ENCODE measurements around the gene BLID.

Gene BLID

DNA sequence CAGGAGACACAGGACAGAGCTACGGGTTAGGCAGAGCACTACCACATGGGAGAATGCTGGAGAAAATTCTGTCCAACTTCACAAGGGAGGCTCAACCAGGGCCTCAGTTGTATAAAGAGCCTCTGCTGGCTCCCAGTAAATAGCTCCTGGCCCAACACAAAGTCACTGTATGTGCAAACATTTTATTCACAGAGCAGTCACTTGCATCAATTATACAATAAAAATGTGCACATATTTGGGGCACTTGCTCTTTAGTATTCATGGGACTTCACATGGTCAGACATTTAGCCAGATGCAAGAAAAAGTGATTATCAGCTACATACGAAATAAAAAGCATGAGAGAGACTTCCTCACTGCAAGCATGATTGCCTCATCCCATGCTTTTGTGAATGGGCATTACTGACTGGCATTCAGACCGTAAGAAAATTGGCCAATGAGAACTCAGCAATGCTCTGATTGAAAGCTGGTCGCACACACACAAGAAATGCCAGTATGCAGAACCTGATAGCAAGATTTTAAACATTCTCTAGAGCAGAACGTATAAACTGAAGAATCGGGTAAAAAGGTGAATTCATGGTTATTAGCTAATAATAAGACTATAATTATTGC, 39.4 kb downstream of the BLID start:
- DNase-seq (ENCODE audit: low spot score) = no peak

DNA sequence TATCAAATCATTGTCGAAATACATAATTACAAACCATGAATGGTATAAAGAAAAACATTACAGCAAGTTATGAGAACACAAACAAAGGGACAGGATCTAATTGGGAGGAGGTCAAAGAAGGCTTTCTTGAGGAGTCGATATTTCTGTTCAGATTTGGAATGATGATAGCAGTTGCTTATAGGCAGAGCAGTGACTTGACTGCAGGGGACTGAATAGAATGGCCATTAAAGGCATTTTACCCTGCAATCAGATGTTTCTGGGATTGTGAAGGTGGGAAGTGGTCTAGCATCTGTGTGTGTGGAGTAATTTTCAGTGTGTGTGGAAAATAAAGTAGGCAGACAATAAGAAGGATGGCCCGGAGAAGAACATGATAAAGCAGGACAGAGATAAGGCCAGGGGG, 41.0 kb downstream of the BLID start:
- DNase-seq (ENCODE audit: low spot score) = no peak

DNA sequence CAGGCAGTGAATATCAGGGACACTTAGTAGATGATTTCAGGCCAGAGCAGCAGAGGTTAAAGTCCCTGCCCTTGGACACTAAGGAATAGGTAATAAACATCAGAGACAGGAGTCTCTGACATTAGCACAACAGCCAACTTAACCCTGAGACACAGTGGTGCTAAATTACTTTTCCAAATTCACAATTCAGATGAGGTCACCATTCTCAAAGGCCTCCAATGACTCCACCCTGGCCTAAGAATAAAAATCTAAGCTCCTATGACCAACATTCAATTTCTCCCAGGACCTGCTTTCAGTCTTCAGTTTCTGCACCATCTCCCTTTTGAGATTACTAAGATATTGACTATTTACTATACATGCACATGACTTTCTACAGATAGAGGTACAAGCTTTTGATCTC, 42.0 kb downstream of the BLID start:
- DNase-seq (ENCODE audit: low spot score) = no peak

DNA sequence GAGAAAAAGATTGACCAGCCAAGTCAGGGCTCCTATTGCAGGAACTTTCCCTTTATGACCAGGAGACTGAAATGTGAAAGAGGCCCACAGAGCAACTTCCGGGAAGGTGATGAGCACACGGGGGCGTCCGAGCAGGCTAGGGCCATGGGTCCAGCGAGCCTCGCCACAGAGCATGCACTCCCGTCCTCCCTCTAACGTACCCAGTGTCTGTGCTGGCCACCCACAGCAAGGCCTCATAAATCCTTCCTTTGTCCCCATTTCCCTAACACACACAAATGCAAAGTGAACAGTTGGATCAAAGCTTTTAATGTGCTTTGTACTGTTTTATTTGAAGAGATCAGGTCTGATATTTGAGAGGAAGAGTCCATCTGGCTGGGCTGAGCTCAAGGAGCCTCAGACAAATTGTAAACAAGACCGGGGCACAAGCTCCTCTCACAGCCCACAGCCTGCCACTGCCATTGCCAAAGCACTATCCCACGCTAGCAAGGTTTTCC, 44.3 kb downstream of the BLID start:
- no peak for DNase-seq (ENCODE audit: low spot score)

DNA sequence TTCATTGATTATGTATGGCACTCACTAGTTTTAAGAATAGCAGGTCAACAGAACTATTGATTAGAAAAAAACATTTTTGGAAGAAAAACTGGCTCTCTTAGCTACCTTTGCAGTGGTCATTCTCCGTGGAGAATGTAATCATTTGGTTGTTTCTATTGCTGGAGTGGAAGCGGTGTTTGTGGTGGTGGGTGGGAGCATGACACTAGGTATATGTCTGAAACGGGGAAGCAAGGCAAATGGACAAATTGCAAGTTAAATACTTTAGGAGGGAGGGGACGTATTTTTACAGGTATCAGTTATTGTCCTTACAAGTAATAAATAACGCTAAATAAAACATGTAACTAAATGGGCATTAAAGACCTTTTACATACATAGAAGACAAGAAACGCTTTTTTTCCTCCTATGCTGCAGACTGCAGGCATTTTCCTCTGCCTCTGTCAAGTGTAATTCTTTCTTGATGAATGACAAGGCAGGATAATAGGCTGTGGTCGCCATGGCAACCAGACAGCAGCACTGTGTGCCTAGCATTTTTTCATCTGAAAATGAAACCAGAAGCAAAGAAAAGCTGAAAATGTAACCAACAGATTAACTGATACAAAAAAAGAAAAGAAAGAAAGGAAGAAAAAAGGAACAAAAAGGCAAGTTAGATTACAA, 46.2 kb downstream of the BLID start:
- no peak for DNase-seq (ENCODE audit: low spot score)

DNA sequence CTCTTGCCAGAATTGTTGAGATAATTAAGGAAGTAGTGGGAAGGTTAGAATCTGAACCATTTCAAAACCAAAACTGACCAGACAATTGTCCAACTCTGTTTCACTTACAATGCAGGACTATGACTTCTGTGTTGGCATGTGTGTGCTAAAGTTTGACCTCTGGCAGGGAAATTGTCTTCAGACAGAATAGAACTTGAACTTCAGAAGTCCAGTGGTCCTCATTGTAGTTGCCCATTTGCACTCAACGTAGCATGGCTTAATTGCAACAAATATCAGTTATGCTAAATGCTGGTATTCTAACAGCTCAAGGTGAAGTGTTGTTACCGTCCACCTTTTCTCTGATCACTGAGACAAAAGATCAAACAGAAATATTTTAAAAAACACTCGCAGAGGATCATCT, 47.2 kb downstream of the BLID start:
- DNase-seq (ENCODE audit: low spot score) = no peak

DNA sequence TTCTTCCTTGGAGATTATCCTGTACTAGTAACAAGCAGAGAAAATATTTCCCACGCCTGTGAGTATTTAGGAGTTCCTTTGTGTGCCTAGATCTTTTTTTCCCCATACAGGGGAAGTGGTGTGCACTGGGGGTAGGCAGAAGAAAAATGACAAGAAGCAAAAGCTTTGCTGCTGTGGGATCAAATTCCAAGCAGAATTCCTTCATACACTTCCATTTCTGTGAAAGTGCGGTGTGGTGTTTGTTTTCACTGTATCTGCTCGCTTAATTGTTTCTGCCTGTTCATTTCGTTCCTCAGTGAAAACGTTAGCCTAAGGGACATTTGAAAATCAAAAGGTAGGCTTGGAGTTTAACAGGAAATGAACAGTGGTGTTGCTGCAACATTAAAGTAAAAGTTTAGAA, 47.9 kb downstream of the BLID start:
- DNase-seq (ENCODE audit: low spot score) = no peak

All from germinal center (tissue), 1 donor.